ENCODE data around the gene HOXC4.

- TF ChIP-seq CTCF (IDR thresholded peaks at IDR 0.05) (no peak), POLR2A (IDR thresholded peaks at IDR 0.05) (no peak)
Measured at GRCh38 chr12:54065677-54066076, 12.0 kb downstream of the HOXC4 start.
